ENCODE results near the gene KCTD21.

DNA sequence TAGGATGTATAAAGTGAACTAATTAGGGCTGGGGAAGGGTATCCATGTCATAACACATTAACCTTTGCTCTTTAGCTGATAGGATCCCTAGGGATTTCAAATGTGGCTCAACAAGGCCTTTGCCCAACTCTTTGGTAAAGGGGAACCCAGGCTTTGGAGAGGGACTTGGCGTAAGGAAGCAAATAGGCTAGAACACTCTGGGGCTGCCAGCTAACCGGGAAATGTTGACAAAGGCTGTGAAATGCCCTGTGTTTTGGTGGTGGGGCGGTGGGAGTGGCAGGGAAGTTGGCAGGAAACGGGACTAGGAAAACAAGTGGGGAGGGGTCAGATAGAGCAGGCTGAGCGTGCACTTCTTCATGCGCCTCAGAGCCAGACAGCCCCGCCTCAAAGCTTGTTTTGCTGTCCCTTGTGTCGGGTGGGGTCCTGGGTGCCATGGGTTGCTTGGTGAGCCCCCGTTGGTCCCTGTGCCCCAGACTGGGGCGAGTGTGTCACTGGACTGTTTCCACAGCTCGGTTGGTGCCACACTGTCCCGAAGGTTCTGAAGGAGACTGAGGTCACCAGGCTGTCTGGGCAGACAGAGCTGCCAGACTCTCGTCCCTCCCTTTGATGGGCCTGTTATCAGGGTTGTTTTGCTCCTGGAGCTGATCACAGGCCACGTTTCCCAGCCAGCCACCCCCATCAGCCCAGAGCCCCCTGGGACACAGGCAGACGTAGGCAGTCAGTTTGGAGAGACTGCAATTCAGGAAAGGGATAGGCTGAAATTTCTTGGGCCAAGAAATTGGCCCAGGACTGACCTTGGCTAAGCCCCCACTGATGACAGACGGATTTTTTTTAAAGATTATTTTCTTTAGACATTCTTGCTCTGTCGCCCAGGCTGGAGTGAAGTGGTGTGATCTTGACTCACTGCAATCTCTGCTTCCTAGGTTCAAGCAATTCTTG, 19.6 kb downstream of the KCTD21 start:
- TF ChIP-seq EZH2phosphoT487 (IDR thresholded peaks at IDR 0.05; ENCODE audit: low read length), result no peak
- no peak for TF ChIP-seq CTCF (IDR thresholded peaks at IDR 0.05; ENCODE audit: low read length)
- no peak for TF ChIP-seq EZH2 (optimal IDR thresholded peaks at IDR 0.05; ENCODE audit: low read depth, low read length)
